Body of pancreas (tissue), 4 donors: Measurements from ENCODE around the gene CLEC1B.

Experiments used
- POLR2A ChIP-seq, 3 donors: fragments of 450-650 bp; IDR thresholded peaks; one replicate each; pipeline ENCODE4 v1.6.1; 2016; ENCODE audit warnings: antibody characterized with exemption in 3 of 3, mild to moderate bottlenecking in 2 of 3
- TF ChIP-seq, protein P1 (sequence below), 7 experiments: fragments of 450-650 bp in 4 of 7; fragments of 200-600 bp in 3 of 7; sonication (generic) in 3 of 7; IDR thresholded peaks; one replicate each; pipeline ENCODE4 v1.5.1; 2016 to 2019; ENCODE audit warnings: antibody characterized with exemption in 7 of 7

DNA sequence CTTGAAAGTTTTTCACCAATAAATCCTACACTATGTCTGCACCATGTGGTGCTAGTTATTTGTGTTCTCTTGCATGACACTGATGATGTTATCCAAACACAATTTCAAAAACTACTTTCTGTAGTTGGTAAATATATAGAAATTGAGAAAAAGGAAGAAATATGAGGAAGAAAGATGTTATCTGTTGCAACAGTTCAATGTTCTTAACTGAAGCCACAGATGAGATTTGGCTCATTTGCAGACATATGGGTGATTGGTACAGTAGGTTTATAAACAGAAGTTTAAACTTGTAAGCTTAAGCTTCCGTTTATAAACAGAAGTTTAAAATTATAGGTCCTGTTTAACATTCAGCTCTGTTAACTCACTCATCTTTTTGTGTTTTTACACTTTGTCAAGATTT lies 27.7 kb downstream of the CLEC1B start, which contains the start of gene CLEC12A:
- TF ChIP-seq, protein P1, sequence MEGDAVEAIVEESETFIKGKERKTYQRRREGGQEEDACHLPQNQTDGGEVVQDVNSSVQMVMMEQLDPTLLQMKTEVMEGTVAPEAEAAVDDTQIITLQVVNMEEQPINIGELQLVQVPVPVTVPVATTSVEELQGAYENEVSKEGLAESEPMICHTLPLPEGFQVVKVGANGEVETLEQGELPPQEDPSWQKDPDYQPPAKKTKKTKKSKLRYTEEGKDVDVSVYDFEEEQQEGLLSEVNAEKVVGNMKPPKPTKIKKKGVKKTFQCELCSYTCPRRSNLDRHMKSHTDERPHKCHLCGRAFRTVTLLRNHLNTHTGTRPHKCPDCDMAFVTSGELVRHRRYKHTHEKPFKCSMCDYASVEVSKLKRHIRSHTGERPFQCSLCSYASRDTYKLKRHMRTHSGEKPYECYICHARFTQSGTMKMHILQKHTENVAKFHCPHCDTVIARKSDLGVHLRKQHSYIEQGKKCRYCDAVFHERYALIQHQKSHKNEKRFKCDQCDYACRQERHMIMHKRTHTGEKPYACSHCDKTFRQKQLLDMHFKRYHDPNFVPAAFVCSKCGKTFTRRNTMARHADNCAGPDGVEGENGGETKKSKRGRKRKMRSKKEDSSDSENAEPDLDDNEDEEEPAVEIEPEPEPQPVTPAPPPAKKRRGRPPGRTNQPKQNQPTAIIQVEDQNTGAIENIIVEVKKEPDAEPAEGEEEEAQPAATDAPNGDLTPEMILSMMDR (IDR thresholded peaks at IDR 0.05), result no peak
- no peak for TF ChIP-seq POLR2A (IDR thresholded peaks at IDR 0.05)
